Prostate gland (tissue), 2 donors: ENCODE data around the gene TWSG1. TPM values are rescaled to one million over a fixed set of nuclear protein-coding genes. Genes with fewer than 3 reads are reported as not detected.

ENCODE experiments used
- DNase-seq: peaks from one replicate; pipeline ENCODE4 v3.0.0-alpha.2; 2019; ENCODE audit warnings: low spot score
- H3K27ac ChIP-seq, 2 donors: fragments of 200-600 bp; sonication (generic); 2 replicates each; pipeline ENCODE4 v1.5.1; 2017 to 2019
- H3K27me3 ChIP-seq: fragments of 200-600 bp; sonication (generic); replicated peaks from 2 replicates; pipeline ENCODE4 v1.5.1; 2019; ENCODE audit not compliant: insufficient read depth
- H3K36me3 ChIP-seq, 2 donors: fragments of 200-600 bp; sonication (generic); 1 replicate in 1 of 2; 2 replicates in 1 of 2; pipeline versions ENCODE4 v1.5.1 to v1.8.1; 2017 to 2019
- H3K4me1 ChIP-seq: fragments of 200-600 bp; sonication (generic); replicated peaks from 2 replicates; pipeline ENCODE4 v1.5.1; 2019
- H3K4me3 ChIP-seq, 2 donors: fragments of 200-600 bp; sonication (generic); 2 replicates each; pipeline ENCODE4 v1.5.1; 2017 to 2019
- H3K9me3 ChIP-seq: fragments of 200-600 bp; sonication (generic); 2 replicates; pipeline ENCODE4 v1.5.1; 2017
- CTCF ChIP-seq, 4 experiments: fragments of 200-600 bp in 2 of 4; fragments of 450-650 bp in 2 of 4; sonication (generic) in 2 of 4; IDR thresholded peaks; 1 replicate in 3 of 4; 2 replicates in 1 of 4; pipeline ENCODE4 v1.5.1; 2016 to 2019; ENCODE audit warnings: antibody characterized with exemption in 4 of 4, mild to moderate bottlenecking in 2 of 4, moderate library complexity in 2 of 4
- POLR2A ChIP-seq: fragments of 450-650 bp; IDR thresholded peaks from one replicate; pipeline ENCODE4 v1.6.1; 2016; ENCODE audit warnings: antibody characterized with exemption, mild to moderate bottlenecking
- POLR2AphosphoS5 ChIP-seq: sonication (generic); formaldehyde crosslinking; IDR thresholded peaks from one replicate; pipeline ENCODE4 v1.6.1; 2017; ENCODE audit warnings: antibody characterized with exemption
- WGBS: methylation state at CpG from one replicate; pipeline ENCODE4 v1.1.5; 2018; 5-methylcytosine and 5-hydroxymethylcytosine counted together
- intact Hi-C: fragments of 100-400 bp; cut with DNase I; formaldehyde crosslinking; loops from one replicate; pipeline ENCODE4 v1.14.2; 2022
- total RNA-seq, 2 donors: library from RNA; depleted of rRNA; stranded (reverse); fragments of >200 nt; gene quantifications; one replicate each; pipeline ENCODE4 v1.1.0, GENCODE V29; 2016

TWSG1 gene
- total RNA-seq, 2 donors from 2014 or later = 32.2 to 46.0 TPM

GRCh38 chr18:9343577-9343976 lies 9.0 kb downstream of the TWSG1 start:
- intact Hi-C loops = no loop called here
- H3K9me3 ChIP-seq = no peaks in the 10 kb centered on the region
- TF ChIP-seq POLR2AphosphoS5 (no peak), POLR2A (no peak), CTCF (IDR thresholded peaks at IDR 0.05) (no peak)
- H3K36me3 ChIP-seq = no peaks in the 10 kb centered on the region
- H3K4me1 ChIP-seq = no peaks in the 10 kb centered on the region
- no peak overlapping the region for H3K4me3 ChIP-seq
- no peak overlapping the region for H3K27ac ChIP-seq
- no peaks in the 10 kb centered on the region for H3K27me3 ChIP-seq
- DNase-seq = no peak

- WGBS = 95% methylated on average over 2 of the region's 2 CpGs
These were observed 12.2 kb downstream of the TWSG1 start for GRCh38 chr18:9346775-9347174.

GRCh38 chr18:9348079-9348671 lies 13.6 kb downstream of the TWSG1 start:
- Histone ChIP-seq H3K9me3 (no peaks in the 10 kb centered on the region), H3K4me1 (no peaks in the 10 kb centered on the region), H3K4me3 (no peak overlapping the region), H3K36me3 (no peaks in the 10 kb centered on the region), H3K27ac (no peak overlapping the region), H3K27me3 (no peaks in the 10 kb centered on the region)
- WGBS = 22% methylated on average over 3 of the region's 3 CpGs
- TF ChIP-seq POLR2AphosphoS5 (no peak), POLR2A (no peak), CTCF (IDR thresholded peaks at IDR 0.05) (no peak)
- intact Hi-C loops = no loop called here
- DNase-seq = no peak

More at GRCh38 chr18:9346775-9347174, 12.2 kb downstream of the TWSG1 start:
- no peak overlapping the region for H3K4me3 ChIP-seq
- H3K9me3 ChIP-seq = no peaks in the 10 kb centered on the region
- H3K4me1 ChIP-seq = no peaks in the 10 kb centered on the region
- DNase-seq = no peak
- H3K27ac ChIP-seq = no peak overlapping the region
- H3K27me3 ChIP-seq = no peaks in the 10 kb centered on the region
- TF ChIP-seq CTCF (IDR thresholded peaks at IDR 0.05) = no peak
- no peak for TF ChIP-seq POLR2A
- TF ChIP-seq POLR2AphosphoS5 = no peak
- H3K36me3 ChIP-seq = no peaks in the 10 kb centered on the region
- intact Hi-C loops = no loop called here

GRCh38 chr18:9348766-9349165 lies 14.2 kb downstream of the TWSG1 start:
- H3K27me3 ChIP-seq = no peaks in the 10 kb centered on the region
- no peaks in the 10 kb centered on the region for H3K36me3 ChIP-seq
- intact Hi-C loops = no loop called here
- H3K4me3 ChIP-seq = no peak overlapping the region
- no peaks in the 10 kb centered on the region for H3K4me1 ChIP-seq
- DNase-seq = no peak
- H3K9me3 ChIP-seq = no peaks in the 10 kb centered on the region
- H3K27ac ChIP-seq = no peak overlapping the region
- TF ChIP-seq POLR2A = no peak
- TF ChIP-seq CTCF (IDR thresholded peaks at IDR 0.05) = no peak
- no peak for TF ChIP-seq POLR2AphosphoS5

- Histone ChIP-seq H3K36me3 (no peaks in the 10 kb centered on the region), H3K27me3 (no peaks in the 10 kb centered on the region), H3K4me1 (no peaks in the 10 kb centered on the region), H3K4me3 (no peak overlapping the region), H3K27ac (no peak overlapping the region), H3K9me3 (no peaks in the 10 kb centered on the region)
- DNase-seq = no peak
- TF ChIP-seq POLR2A = no peak
- TF ChIP-seq POLR2AphosphoS5 = no peak
- TF ChIP-seq CTCF (IDR thresholded peaks at IDR 0.05) = no peak
- intact Hi-C loops = no loop called here
- 89% methylated on average over 2 of the region's 2 CpGs for WGBS
These were observed 19.0 kb downstream of the TWSG1 start for GRCh38 chr18:9353596-9353995.
